ENCODE measurements around the gene PRDM16. TPM values are rescaled to one million over a fixed set of nuclear protein-coding genes. Genes with fewer than 3 reads are reported as not detected.

The PRDM16 gene
- total RNA-seq, 2 donors from 2014 or later, result 0.79 to 6.1 TPM

DNA sequence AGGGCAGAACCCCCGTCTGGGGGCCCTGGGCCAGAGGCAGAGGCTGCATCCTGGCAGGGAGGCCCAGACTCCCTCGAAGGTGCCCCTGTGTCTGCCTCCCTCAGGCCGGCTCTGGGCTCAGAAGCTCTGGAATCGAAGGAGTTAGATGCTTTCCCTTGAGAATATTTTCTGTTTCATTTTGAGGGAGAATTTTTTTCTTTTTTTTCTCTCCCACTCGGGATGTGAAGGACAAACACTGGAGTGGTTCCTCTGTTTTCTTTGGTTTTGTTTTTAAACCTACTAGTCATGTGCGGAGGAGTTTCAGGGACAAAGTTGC, 44.7 kb downstream of the PRDM16 start:
- no peak overlapping the region for H3K9ac ChIP-seq (ENCODE audit: low read depth in 2 of 2, low read length in 2 of 2)
- no peaks in the 10 kb centered on the region for H3K36me3 ChIP-seq
- H3K9me3 ChIP-seq, result no peaks in the 10 kb centered on the region
- TF ChIP-seq, protein P1, sequence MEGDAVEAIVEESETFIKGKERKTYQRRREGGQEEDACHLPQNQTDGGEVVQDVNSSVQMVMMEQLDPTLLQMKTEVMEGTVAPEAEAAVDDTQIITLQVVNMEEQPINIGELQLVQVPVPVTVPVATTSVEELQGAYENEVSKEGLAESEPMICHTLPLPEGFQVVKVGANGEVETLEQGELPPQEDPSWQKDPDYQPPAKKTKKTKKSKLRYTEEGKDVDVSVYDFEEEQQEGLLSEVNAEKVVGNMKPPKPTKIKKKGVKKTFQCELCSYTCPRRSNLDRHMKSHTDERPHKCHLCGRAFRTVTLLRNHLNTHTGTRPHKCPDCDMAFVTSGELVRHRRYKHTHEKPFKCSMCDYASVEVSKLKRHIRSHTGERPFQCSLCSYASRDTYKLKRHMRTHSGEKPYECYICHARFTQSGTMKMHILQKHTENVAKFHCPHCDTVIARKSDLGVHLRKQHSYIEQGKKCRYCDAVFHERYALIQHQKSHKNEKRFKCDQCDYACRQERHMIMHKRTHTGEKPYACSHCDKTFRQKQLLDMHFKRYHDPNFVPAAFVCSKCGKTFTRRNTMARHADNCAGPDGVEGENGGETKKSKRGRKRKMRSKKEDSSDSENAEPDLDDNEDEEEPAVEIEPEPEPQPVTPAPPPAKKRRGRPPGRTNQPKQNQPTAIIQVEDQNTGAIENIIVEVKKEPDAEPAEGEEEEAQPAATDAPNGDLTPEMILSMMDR (IDR thresholded peaks at IDR 0.05), result no peak
- no peak overlapping the region for H3K27ac ChIP-seq
- no peak overlapping the region for H3K4me3 ChIP-seq
- no peak for DNase-seq
- intact Hi-C loops (cut with DNase I), result no loop called here
- no peaks in the 10 kb centered on the region for H3K27me3 ChIP-seq
- no peaks in the 10 kb centered on the region for H3K4me1 ChIP-seq

DNA sequence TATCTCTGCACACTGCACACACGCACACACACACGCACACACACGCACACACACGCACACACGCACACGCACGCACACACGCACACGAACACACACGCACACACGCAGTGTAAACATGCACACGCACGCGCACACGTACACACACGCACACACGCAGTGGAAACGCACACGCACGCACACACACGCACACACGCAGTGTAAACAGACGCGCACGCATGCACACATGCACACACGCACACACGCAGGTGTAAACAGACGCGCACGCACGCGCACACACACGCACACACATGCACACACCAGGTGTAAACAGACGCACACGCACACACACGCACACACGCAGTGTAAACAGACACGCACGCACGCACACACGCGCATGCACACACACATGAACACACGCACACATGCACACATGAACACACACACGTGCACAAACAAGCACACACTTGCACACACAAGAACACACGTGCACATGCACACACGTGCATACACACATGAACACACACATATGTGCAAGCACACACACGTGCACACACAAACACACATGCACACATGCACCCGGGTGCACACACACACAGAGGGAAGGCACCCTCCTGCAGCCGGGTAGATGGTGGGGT, 45.2 kb downstream of the PRDM16 start:
- no peak for DNase-seq
- no peaks in the 10 kb centered on the region for H3K27me3 ChIP-seq
- no peak overlapping the region for H3K27ac ChIP-seq
- TF ChIP-seq, protein P1 (IDR thresholded peaks at IDR 0.05), result no peak
- no peaks in the 10 kb centered on the region for H3K36me3 ChIP-seq
- no peaks in the 10 kb centered on the region for H3K4me1 ChIP-seq
- H3K4me3 ChIP-seq, result no peak overlapping the region
- no peak overlapping the region for H3K9ac ChIP-seq (ENCODE audit: low read depth in 2 of 2, low read length in 2 of 2)
- H3K9me3 ChIP-seq, result no peaks in the 10 kb centered on the region
- intact Hi-C loops (cut with DNase I), result no loop called here

DNA sequence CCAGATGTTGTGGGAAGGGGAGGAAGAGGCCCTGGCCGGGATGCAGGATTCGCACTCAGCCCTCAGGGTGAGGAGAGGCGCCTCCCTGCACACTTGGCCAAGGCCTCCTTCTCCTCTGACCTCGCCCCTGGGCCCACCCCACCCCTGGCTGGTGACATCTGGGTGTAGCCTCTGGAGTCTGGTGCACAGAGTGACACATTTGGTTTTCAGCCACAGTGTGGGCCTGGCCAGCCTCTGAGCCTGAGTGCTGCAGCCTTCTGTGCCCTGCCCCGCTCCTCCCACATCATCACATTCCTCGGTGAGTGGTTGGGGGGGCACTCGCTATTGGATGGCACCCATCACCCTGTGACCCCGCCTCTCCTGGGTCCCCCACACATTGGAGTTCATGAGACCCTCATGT, 45.8 kb downstream of the PRDM16 start:
- H3K27me3 ChIP-seq, result no peaks in the 10 kb centered on the region
- no peak for DNase-seq

DNA sequence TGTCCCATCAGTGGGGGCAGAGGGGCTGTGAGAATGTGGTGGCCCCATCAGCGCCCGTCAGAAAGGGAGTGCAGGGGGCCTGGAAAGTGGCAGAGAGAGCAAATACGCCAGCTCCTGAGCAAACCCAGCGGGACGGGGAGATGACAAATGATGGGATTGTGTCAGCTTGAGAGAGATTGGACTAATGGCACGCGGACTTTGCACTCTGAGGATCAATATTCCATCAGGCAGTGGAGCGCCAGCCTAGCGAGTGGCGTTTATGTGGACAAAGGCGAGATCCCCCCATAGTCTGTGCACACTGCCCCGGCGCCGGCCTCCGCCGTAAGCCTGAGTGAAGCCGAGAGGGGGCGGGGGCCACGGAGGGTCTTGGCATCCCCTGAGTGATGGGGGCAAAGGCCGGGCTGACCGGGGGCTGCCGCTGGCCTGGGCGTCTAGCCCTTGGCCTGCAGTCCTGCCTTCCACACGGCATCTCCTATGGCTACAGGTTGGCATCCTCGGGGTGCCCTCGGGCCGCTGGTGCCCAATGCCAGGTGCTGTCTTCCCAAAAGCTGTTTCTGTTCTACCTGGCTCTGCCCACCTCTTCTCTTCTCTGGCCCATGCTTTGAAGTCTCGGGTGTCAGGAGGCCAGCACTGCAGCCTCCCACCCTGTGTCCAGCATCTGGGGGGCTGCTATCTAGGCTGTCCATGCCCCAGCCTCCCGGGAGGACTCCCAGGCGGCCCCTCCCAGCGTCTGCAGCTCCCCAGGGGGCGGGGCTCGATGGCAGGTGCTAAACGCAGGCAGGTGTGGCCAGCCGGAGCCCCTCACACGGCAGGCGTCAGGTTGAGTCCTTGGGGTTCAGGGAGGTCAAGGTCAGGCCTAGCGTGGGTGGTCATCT, 46.5 kb downstream of the PRDM16 start:
- no peaks in the 10 kb centered on the region for H3K4me1 ChIP-seq
- H3K9me3 ChIP-seq, result no peaks in the 10 kb centered on the region
- no peaks in the 10 kb centered on the region for H3K36me3 ChIP-seq
- no peak for DNase-seq
- no peak overlapping the region for H3K4me3 ChIP-seq
- no peak overlapping the region for H3K27ac ChIP-seq
- intact Hi-C loops (cut with DNase I), result no loop called here
- no peaks in the 10 kb centered on the region for H3K27me3 ChIP-seq
- TF ChIP-seq, protein P1 (IDR thresholded peaks at IDR 0.05), result no peak
- H3K9ac ChIP-seq (ENCODE audit: low read depth in 2 of 2, low read length in 2 of 2), result no peak overlapping the region

More for the DNA sequence above, 45.8 kb downstream of the PRDM16 start:
- no peaks in the 10 kb centered on the region for H3K36me3 ChIP-seq
- no peak overlapping the region for H3K27ac ChIP-seq
- no peaks in the 10 kb centered on the region for H3K9me3 ChIP-seq
- no peak overlapping the region for H3K4me3 ChIP-seq
- H3K9ac ChIP-seq (ENCODE audit: low read depth in 2 of 2, low read length in 2 of 2), result no peak overlapping the region
- intact Hi-C loops (cut with DNase I), result no loop called here
- TF ChIP-seq, protein P1 (IDR thresholded peaks at IDR 0.05), result no peak
- H3K4me1 ChIP-seq, result no peaks in the 10 kb centered on the region

DNA sequence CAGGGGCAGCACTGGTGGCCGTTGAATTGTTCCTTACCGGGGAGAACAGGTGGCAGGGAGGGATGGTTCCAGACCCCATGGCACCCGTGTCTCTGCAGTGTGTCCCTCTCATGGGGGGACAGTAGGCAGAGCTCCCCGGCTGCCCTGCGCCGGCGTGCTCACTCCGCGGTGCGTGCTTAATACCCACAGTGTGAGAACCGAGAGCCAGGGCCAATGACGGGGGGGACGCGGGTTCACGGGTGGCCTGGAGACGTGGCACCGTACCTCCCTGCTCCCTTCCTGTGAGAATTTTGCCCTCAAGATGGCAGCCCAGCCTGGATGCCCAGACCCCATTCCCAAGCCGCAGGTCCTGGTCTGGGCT, 47.1 kb downstream of the PRDM16 start:
- Histone ChIP-seq H3K27me3 (no peaks in the 10 kb centered on the region), H3K27ac (no peak overlapping the region), H3K9ac (ENCODE audit: low read depth in 2 of 2, low read length in 2 of 2) (no peak overlapping the region), H3K4me3 (no peak overlapping the region), H3K36me3 (no peaks in the 10 kb centered on the region), H3K9me3 (no peaks in the 10 kb centered on the region), H3K4me1 (no peaks in the 10 kb centered on the region)
- TF ChIP-seq, protein P1 (IDR thresholded peaks at IDR 0.05), result no peak
- intact Hi-C loops (cut with DNase I), result no loop called here
- DNase-seq, result no peak

Data from colonic mucosa (tissue), 4 donors.